ENCODE results near the gene C1orf167.

GRCh38 chr1:11794446-11795237, 32.6 kb downstream of the C1orf167 start:
- TF ChIP-seq GLIS3 (CRISPR knock-in tag; IDR thresholded peaks at IDR 0.05) (no peak), CREB5 (CRISPR knock-in tag; IDR thresholded peaks at IDR 0.05; ENCODE audit: low read depth) (no peak), PATZ1 (CRISPR knock-in tag; IDR thresholded peaks at IDR 0.05; ENCODE audit: borderline replicate concordance) (no peak), ZC3H10 (CRISPR knock-in tag; IDR thresholded peaks at IDR 0.05) (no peak), ZNF8 (CRISPR knock-in tag; IDR thresholded peaks at IDR 0.05) (no peak)

Data from SK-N-SH treated with all-trans-retinoic acid at 6 μM for 48 hours (cell line).